Coronary artery (tissue), 2 donors: ENCODE measurements around the gene S1PR3.

ENCODE experiments used
- DNase-seq: peaks from one replicate; pipeline ENCODE4 v3.0.0-alpha.2; 2017; ENCODE audit warnings: low spot score
- H3K27ac ChIP-seq, 2 donors: fragments of 200-600 bp; sonication (generic); one replicate each; pipeline ENCODE4 v1.5.1; 2016 to 2019
- H3K4me3 ChIP-seq: fragments of 200-600 bp; sonication (generic); 2 replicates; pipeline ENCODE4 v1.5.1; 2016; ENCODE audit warnings: mild to moderate bottlenecking, moderate library complexity
- TF ChIP-seq, protein P1 (sequence below): fragments of 200-600 bp; sonication (generic); IDR thresholded peaks from one replicate; pipeline ENCODE4 v1.5.1; 2019; ENCODE audit warnings: antibody characterized with exemption

S1PR3 gene

DNA sequence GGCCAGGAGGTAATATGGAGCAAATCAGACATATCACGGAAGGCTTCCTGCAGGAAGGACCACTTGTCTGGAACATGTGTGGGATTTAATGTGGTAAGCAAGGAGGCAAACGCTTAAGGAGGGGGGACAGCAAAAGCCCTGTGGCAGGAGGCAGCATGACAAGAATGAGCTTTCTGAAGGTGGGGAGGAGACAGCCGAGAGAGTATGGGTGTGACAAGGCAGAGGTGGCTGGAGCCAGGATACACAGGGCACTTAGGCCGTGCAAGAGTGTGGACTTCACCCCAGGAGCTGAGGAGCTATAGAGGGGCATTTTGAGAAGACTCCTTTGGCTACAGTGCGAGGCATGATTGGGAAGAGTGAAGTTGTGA is 14.4 kb upstream of the S1PR3 start:
- Histone ChIP-seq H3K4me3 (no peak overlapping the region), H3K27ac (no peak overlapping the region)
- TF ChIP-seq, protein P1, sequence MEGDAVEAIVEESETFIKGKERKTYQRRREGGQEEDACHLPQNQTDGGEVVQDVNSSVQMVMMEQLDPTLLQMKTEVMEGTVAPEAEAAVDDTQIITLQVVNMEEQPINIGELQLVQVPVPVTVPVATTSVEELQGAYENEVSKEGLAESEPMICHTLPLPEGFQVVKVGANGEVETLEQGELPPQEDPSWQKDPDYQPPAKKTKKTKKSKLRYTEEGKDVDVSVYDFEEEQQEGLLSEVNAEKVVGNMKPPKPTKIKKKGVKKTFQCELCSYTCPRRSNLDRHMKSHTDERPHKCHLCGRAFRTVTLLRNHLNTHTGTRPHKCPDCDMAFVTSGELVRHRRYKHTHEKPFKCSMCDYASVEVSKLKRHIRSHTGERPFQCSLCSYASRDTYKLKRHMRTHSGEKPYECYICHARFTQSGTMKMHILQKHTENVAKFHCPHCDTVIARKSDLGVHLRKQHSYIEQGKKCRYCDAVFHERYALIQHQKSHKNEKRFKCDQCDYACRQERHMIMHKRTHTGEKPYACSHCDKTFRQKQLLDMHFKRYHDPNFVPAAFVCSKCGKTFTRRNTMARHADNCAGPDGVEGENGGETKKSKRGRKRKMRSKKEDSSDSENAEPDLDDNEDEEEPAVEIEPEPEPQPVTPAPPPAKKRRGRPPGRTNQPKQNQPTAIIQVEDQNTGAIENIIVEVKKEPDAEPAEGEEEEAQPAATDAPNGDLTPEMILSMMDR, result no peak
- peak; percentile 49 for DNase-seq

DNA sequence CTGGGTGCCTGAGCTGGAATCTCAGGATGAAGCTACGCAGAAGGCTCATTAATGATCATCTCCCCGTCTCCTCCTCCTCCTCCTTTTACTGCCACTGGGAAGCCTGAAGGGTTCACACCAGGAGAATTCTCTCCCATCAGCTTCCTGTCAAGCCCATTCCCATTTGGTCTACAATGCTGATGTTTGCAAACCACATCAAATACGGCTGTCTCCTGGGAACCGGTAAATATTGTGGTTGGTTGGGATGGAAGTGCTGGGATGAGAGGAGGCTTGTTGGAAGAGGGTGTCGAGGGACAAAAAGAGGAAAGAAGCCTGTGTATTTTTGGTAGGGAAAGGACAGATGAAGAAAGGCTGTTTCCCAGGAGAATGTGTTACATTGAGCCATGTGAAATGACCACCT is 13.2 kb upstream of the S1PR3 start:
- Histone ChIP-seq H3K27ac (no peak overlapping the region), H3K4me3 (no peak overlapping the region)
- TF ChIP-seq, protein P1, result no peak
- DNase-seq, result no peak

GRCh38 chr9:88979021-88979420 is 12.2 kb upstream of the S1PR3 start:
- H3K4me3 ChIP-seq, result no peak overlapping the region
- no peak overlapping the region for H3K27ac ChIP-seq
- DNase-seq, result peak; percentile 45
- TF ChIP-seq, protein P1, result no peak

- TF ChIP-seq, protein P1, result no peak
- H3K27ac ChIP-seq, result peak overlapping the region in 1 of 2 donors; percentile 45
- DNase-seq, result peak; percentile 35
- no peak overlapping the region for H3K4me3 ChIP-seq
Observed at GRCh38 chr9:88979791-88980190, 11.5 kb upstream of the S1PR3 start.

GRCh38 chr9:88980740-88981203 is 10.5 kb upstream of the S1PR3 start:
- Histone ChIP-seq H3K4me3 (no peak overlapping the region), H3K27ac (peak overlapping the region; percentile 27 to 45)
- peak; percentile 8 for DNase-seq
- TF ChIP-seq, protein P1, result no peak

DNA sequence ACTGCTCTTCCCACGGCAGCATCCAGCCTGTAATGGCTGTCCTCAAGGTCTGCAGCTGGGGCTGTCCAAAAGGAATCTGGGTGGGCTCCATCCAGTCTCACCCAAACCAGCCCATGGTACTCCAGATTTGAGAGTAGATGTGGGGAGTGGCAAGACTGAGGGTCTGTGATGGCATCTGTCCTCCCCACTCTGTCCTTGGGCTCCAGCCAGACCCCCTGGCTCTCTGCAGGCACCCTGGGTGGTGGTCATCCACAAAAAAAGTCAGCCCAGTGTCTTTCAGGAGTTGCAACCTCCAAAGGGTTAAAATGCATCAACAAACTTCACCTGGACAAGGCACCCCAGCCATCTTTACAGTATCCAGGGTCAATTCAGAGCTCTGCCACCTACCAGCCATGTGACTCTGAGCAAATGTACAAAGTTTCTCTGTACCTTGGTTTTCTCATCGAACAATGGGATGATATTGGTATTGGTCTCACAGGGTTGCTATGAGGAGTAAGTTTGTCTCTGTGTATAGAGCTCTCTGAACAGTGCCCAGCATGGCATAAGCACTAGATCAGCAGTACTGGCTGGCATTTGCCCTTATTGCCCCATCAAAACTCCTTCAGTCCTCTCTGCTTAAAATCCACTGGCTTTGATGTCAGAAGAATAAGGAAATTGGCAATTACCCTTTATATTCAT is 7.3 kb upstream of the S1PR3 start:
- Histone ChIP-seq H3K27ac (no peak overlapping the region), H3K4me3 (no peak overlapping the region)
- DNase-seq, result no peak
- TF ChIP-seq, protein P1, result no peak

GRCh38 chr9:88984543-88984883 is 6.8 kb upstream of the S1PR3 start:
- H3K4me3 ChIP-seq, result no peak overlapping the region
- TF ChIP-seq, protein P1, result no peak
- no peak overlapping the region for H3K27ac ChIP-seq
- no peak for DNase-seq
